ENCODE data around the gene UVRAG.

The UVRAG gene

DNA sequence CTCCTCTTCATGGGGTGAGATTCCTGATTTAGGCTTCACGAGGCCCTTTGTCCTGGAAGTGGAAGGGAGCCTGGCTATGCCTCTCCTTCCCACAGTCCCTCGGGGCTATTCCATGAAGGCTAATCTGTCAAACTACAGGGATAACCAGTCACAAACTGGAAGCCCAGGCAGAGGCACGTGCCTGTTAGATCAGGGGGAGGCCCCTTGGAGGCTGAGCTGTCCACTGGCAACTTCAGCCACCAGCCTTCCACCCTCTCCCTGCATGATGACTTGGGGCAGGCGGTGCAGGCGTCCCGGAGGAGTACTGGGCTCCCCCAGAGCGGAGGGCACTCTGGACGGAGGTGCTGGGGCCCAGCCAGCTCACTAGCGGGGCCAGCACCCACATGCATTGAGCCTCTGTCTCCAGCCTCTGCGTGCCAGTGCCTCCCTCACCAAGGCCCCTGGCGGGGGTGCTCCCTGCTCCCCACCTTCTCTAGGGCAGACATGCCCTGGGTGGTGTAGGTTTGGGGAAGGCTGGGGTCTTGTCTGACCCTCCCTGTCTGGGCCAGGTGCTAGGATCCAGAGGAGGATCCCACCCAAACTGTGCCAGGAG is 348.4 kb downstream of the UVRAG start:
- Histone ChIP-seq H3K4me1 (peaks cover 4% of the 10 kb centered on the region), H2AFZ (no peak overlapping the region), H3K27ac (no peak overlapping the region), H3K9ac (no peak overlapping the region), H3K4me2 (ENCODE audit: low read length) (no peak overlapping the region), H3K36me3 (ENCODE audit: control insufficient read depth, insufficient read depth, low read length) (no peaks in the 10 kb centered on the region), H3K4me3 (ENCODE audit: low read depth, low read length) (no peak overlapping the region), H3K27me3 (ENCODE audit: control insufficient read depth, insufficient read depth, low read length) (no peaks in the 10 kb centered on the region), H3K79me2 (no peaks in the 10 kb centered on the region), H3K9me3 (ENCODE audit: control insufficient read depth, low read length) (no peaks in the 10 kb centered on the region)
- TF ChIP-seq, protein P1, sequence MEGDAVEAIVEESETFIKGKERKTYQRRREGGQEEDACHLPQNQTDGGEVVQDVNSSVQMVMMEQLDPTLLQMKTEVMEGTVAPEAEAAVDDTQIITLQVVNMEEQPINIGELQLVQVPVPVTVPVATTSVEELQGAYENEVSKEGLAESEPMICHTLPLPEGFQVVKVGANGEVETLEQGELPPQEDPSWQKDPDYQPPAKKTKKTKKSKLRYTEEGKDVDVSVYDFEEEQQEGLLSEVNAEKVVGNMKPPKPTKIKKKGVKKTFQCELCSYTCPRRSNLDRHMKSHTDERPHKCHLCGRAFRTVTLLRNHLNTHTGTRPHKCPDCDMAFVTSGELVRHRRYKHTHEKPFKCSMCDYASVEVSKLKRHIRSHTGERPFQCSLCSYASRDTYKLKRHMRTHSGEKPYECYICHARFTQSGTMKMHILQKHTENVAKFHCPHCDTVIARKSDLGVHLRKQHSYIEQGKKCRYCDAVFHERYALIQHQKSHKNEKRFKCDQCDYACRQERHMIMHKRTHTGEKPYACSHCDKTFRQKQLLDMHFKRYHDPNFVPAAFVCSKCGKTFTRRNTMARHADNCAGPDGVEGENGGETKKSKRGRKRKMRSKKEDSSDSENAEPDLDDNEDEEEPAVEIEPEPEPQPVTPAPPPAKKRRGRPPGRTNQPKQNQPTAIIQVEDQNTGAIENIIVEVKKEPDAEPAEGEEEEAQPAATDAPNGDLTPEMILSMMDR (IDR thresholded peaks at IDR 0.05): no peak

- Histone ChIP-seq H3K27ac (no peak overlapping the region), H2AFZ (no peak overlapping the region), H3K27me3 (ENCODE audit: control insufficient read depth, insufficient read depth, low read length) (no peaks in the 10 kb centered on the region), H3K4me3 (ENCODE audit: low read depth, low read length) (no peak overlapping the region), H3K4me1 (peaks cover 4% of the 10 kb centered on the region), H3K79me2 (no peaks in the 10 kb centered on the region), H3K9ac (no peak overlapping the region), H3K9me3 (ENCODE audit: control insufficient read depth, low read length) (no peaks in the 10 kb centered on the region), H3K36me3 (ENCODE audit: control insufficient read depth, insufficient read depth, low read length) (no peaks in the 10 kb centered on the region), H3K4me2 (ENCODE audit: low read length) (no peak overlapping the region)
- TF ChIP-seq, protein P1 (IDR thresholded peaks at IDR 0.05): no peak
Measured at GRCh38 chr11:76164081-76164480, 349.1 kb downstream of the UVRAG start.

DNA sequence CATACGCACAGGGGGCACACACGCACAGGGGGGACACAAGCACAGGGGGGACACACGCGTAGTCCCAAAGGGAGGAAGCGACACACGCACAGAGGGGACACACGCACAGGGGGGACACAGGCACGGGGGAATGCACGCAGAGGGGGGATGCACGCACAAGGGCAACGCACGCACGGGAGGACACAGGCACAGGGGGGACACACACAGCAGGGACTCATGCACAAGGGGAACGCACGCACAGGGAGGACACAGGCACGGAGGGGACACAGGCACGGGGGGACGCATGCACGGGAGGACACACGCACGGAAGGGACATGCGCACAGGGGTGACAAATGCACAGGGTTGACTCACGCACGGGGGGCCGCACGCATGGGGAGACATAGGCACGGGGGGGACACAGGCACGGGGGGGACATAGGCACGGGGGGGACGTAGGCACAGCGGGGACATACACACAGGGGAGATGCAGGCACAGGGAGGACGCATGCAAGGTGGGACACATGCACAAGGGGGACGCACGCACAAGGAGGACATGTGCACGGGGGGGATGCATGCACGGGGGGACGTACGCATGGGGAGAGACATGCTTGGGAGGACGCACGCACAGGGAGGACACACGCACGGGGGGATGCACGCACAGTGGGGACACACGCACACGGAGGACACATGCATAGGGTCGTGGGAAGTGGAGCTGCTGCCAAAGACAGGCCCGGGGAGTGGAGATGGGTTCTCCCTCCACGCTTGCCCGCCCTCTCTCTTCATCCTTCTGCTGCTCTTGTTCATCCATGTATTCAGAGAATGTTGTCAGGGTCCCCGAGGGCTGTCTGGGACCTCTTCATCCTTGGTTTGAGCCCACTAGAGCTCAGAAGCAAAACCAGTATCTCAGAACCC is 350.1 kb downstream of the UVRAG start:
- TF ChIP-seq, protein P1 (IDR thresholded peaks at IDR 0.05): no peak
- no peaks in the 10 kb centered on the region for H3K27me3 ChIP-seq (ENCODE audit: control insufficient read depth, insufficient read depth, low read length)
- no peak overlapping the region for H3K27ac ChIP-seq
- H3K4me1 ChIP-seq: peaks cover 4% of the 10 kb centered on the region
- H3K9me3 ChIP-seq (ENCODE audit: control insufficient read depth, low read length): no peaks in the 10 kb centered on the region
- H3K4me2 ChIP-seq (ENCODE audit: low read length): no peak overlapping the region
- no peak overlapping the region for H3K9ac ChIP-seq
- H3K36me3 ChIP-seq (ENCODE audit: control insufficient read depth, insufficient read depth, low read length): no peaks in the 10 kb centered on the region
- H3K79me2 ChIP-seq: no peaks in the 10 kb centered on the region
- no peak overlapping the region for H2AFZ ChIP-seq
- H3K4me3 ChIP-seq (ENCODE audit: low read depth, low read length): no peak overlapping the region

DNA sequence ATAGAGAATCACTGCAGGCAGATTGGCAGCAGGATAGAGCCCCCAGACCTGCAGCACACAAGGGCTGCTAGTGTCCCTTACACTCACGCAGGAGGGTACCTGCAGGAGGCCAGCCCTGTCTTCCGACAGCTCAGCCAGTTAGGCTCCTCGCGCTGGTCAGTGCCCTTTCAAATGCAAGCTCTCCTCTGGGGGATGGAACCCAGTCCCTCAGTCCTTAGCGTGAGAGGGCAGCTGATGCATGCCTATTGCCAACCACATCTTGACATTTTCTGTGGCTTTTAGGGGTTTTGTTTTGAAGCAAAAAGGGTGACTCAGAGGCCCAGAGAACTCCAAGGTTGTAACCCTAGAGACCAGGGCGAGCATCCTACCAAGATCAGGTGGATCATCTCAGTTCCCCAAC is 351.3 kb downstream of the UVRAG start:
- no peaks in the 10 kb centered on the region for H3K79me2 ChIP-seq
- TF ChIP-seq, protein P1 (IDR thresholded peaks at IDR 0.05): no peak
- H3K4me3 ChIP-seq (ENCODE audit: low read depth, low read length): no peak overlapping the region
- H3K4me2 ChIP-seq (ENCODE audit: low read length): no peak overlapping the region
- H3K9me3 ChIP-seq (ENCODE audit: control insufficient read depth, low read length): no peaks in the 10 kb centered on the region
- no peaks in the 10 kb centered on the region for H3K27me3 ChIP-seq (ENCODE audit: control insufficient read depth, insufficient read depth, low read length)
- peaks cover 4% of the 10 kb centered on the region for H3K4me1 ChIP-seq
- no peak overlapping the region for H2AFZ ChIP-seq
- H3K9ac ChIP-seq: no peak overlapping the region
- H3K36me3 ChIP-seq (ENCODE audit: control insufficient read depth, insufficient read depth, low read length): no peaks in the 10 kb centered on the region
- H3K27ac ChIP-seq: no peak overlapping the region

All from parathyroid adenoma (tissue), 2 donors.